DMS 273 (cell line): ENCODE data around the gene SPON1.
"Not testable (repeated sequence)": the region's sequence is repeated elsewhere in the genome, so short reads cannot be mapped to it uniquely, and the experiment has no call there.

ENCODE experiments used
- DNase-seq: peaks from one replicate; lab custom pipeline; 2025; ENCODE audit not compliant: unreplicated experiment; lab: John Stamatoyannopoulos, UW

SPON1 gene

DNA sequence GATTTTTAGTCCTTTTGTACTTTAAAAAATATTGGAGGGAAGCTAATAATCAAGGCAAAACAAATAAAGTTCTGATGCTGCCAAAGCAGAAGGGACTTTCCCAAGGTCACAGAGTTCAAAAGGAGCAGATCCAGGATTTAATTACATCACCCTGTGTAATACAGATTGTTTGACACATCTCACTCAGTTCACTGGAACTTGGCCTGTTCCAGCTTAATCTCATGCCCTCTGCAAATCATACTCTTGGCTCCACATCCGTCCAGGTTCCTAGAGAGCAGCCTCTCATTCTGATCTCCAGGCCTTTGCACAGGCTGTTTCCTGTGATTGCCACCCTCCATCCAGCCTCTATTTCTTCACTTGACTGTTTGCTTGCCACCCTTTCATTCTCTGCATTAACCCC is 151.7 kb downstream of the SPON1 start:
- no peak for DNase-seq

DNA sequence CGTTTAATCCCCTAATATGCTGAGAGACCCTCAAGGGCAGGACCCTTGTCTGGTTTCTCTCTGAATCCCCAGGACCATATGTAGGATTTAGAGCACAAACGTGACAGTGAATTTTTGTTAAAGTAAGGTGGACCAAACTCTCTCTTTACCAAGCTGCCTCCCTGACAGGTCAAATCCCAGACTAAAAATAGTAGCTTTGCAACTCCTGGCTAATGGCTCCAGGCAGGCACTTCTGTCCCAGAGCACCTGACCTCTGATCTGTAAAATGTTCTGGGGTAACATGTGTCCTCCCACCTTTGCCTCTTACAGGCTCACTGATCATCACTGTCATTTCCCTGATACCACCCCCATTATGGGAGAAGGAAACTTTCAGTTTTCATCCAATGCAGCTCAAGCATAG is 152.3 kb downstream of the SPON1 start:
- DNase-seq, result no peak

- DNase-seq, result no peak
Measured at GRCh38 chr11:14117632-14118031, 155.1 kb downstream of the SPON1 start.

DNA sequence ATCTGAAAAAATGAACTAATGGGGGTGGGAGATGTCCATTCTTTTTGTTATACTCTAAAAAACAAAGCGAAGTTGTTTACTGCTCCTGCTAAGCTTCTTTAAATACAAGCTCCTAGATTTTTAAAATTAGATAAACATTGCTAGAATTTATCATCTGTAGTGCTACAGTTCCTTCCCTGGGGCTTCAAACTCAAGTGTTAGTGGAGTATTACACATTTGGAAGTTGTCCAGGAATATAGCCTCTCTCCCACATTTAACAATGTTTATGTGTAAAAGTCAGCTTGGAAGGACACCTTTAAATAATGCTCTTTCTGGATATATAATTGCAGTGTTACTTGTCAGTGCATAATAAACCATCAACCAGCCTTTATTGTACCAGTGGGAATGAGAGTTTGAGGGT is 155.5 kb downstream of the SPON1 start:
- DNase-seq, result no peak

- no peak for DNase-seq
Measured at GRCh38 chr11:14119357-14119756, 156.8 kb downstream of the SPON1 start.

DNA sequence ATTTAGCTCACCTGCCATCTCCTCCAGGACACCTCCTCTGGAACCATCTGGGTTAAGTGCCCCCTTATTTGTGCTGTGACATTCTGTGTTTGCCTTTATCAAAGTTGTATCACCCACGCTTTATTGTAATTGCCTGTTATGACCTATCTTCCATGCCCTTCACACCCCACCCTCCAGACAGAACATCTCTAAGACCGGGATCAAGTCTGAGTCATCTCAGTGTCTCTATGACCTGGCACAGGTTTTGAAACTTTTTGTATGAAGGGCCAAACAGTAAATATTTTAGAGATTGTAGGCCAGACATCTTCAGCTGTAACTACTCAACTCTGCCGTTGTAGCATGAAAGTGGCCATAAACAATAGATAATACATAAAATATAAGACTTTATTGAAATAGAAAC is 161.8 kb downstream of the SPON1 start:
- DNase-seq, result no peak

- DNase-seq, result no peak
Measured at GRCh38 chr11:14124886-14125285, 162.4 kb downstream of the SPON1 start.

DNA sequence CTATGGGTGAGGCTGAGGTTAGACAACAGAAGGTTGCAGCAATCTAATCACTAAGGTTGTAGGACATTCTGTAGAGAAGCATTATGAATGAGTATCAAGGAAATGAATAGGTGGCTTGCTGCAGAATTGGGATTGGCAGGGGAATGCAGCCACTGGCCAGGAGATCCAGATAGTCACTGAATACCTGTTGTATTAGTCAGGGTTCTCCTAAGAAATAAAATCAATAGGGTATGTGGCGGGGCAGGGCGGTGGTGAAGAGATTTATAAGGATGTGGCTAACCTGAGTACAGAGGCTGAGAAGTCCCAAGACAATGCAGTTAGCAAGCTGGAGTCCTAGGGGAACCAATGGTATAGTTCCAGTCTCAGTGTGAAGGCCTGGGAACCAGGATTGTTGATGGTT is 163.0 kb downstream of the SPON1 start:
- DNase-seq, result no peak

DNA sequence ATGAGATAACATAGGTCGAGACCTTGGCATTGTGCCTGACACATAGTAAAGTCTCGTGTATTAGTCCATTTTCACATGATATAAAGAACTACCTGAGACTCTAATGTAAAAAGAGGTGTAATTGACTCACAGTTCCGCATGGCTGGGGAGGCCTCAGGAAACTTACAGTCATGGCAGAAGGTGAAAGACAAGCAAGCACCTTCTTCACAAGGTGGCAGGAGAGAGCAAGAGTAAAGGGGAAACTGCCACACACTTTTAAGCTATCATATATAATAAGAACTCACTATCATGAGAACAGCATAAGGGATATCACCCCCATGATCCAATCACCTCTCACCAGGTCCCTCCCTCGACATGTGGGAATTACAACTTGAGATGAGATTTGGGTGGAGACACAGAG is 165.2 kb downstream of the SPON1 start:
- no peak for DNase-seq

DNA sequence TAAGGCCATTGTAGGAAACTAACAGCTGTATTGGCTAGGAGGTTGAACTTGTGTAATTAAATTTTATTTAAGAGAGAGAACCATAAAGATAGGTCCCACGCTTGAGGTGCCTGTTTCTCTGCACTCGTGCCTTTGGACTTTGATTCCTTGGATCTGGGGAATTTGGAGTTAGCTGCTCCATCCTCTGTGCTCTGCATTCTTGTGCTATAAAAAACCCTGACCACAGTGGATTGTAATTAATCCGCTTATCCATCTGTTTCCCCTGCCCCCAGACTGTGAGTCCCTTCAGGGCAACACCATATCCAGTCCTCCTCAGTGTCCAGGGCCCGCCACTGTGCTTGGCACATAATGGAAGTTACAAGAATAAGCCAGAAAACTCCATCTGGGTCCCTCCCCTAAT is 169.8 kb downstream of the SPON1 start:
- peak; percentile 37 for DNase-seq

DNA sequence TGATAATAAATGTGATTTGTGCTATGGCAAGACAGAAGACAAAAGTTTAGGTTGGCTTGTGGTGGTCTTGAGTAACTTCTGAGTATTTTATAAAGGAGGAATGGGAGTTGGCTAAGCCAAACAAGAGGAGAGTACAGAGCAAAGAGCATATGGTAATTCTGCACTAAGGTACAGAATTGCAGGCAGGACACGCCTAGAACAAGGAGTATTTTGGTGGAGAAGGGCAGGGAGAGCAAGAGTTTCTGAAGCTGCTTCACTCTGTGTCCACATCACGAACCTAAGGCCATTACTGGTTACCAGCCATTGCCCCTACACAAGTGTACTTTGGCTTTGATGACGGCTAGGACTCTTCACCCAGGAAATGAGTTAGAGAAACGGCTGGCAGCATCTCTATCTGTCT is 170.9 kb downstream of the SPON1 start:
- DNase-seq, result no peak

GRCh38 chr11:14136561-14136960 is 174.0 kb downstream of the SPON1 start:
- DNase-seq, result peak; percentile 1

DNA sequence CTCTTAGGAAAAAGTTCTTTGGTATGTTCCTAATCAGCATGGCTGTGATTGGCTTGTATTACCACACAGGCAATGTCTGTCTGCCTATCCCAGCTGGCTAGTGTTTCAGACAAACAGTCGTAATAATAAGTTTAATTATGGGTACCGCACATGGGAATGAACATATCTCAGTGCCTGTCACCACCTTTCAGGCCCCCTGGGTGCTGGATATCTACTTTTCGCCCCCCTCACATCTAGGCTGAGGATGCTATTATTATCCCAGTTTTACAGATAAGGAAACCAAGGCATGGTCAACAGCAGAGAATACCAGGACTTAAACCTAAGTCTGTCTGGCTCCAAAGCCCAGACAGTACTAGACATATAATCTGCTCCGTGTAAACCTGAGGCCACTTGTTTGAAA is 174.8 kb downstream of the SPON1 start:
- no peak for DNase-seq

- no peak for DNase-seq
Measured at GRCh38 chr11:14140991-14141390, 178.5 kb downstream of the SPON1 start.

GRCh38 chr11:14141676-14142075 is 179.2 kb downstream of the SPON1 start:
- DNase-seq, result no peak

DNA sequence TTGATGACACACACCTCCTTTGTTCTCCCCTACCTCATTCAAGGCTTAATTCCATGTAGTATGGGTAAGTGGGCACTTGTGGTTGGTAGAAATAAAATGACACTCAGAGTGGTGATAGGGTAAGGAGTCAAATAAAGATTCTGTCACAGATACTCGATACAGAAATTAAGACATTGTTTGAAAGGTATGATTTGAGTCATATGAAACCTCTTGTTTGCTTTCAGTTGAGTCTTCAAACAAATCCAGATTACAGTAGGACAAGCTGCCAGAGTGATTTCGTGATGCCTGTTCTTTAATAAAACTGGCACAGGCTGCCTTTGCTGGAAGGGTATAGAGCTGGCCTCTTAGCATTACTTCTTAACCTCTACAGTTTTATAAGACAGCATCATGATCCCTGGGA is 182.4 kb downstream of the SPON1 start:
- DNase-seq, result no peak

GRCh38 chr11:14148653-14149273 is 186.2 kb downstream of the SPON1 start:
- peak; percentile 57 for DNase-seq

DNA sequence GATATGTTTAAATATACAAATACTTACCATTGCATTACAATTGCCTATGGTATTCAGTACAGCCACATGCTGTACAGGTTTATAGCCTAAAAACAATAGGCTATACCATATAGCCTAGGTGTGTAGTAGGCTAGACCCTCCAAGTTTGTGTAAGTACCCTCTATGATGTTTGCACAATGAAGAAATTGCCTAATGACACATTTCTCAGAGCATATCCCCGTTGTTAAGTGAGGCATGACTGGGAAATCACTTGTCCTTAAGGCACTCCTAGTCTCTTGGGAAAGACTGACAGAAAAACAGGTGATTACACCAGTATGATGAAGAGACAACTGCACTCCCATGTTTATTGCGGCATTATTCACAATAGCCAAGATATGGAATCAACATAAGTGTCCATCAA is 187.2 kb downstream of the SPON1 start:
- no peak for DNase-seq

DNA sequence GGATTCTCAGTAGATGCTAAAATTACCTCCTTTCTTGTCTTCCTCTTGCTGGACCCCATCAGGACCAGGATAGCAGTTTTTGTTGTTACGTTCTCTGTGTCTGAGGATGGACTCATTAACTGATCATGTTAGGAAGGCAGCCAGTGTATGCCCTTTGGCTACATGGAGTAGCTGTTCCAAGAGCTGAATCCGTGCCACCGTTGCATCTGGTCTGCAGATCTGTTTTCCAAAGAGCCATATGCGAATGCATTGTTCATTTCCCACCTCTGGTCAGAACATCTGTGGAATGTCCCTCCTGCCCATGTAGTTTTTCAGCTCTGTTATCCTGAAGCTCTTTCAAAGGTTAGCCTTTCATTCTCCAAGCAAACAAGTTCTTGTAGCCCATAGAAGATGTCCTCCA is 188.4 kb downstream of the SPON1 start:
- DNase-seq, result no peak

DNA sequence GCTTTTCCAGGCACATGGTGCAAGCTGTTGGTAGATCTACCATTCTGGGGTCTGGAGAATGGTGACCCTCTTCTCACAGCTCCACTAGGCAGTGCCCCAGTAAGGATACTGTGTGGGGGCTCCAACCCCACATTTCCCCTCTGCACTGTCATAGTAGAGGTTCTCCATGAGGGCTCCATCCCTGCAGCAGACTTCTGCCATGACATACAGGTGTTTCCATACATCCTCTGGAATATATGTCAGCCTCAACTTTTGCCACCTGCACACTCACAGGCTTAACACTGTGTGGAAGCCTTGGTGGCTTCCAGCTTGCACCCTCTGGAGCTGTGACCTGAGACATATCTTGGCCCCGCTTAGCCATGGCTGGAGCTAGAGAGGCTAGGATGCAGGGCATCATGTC is 191.6 kb downstream of the SPON1 start:
- not testable (repeated sequence) for DNase-seq

- no peak for DNase-seq
Measured at GRCh38 chr11:14158393-14158792, 195.9 kb downstream of the SPON1 start.

GRCh38 chr11:14163576-14163975 is 201.1 kb downstream of the SPON1 start:
- DNase-seq, result no peak

DNA sequence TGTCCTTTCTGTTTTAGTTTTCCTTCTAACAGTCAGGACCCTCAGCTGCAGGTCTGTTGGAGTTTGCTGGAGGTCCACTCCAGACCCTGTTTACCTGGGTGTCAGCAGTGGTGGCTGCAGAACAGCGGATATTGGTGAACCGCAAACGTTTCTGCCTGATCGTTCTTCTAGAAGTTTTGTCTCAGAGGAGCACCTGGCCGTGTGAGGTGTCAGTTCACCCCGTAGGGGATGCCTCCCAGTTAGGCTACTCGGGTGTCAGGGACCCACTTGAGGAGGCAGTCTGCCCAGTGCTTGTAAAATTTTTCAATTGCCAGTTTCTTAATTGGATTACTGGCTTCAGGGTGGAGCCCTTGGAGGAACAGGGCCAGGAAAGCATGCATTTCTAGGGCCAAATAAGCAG is 211.2 kb downstream of the SPON1 start:
- not testable (repeated sequence) for DNase-seq
